Erythroblast (primary cell): ENCODE data around the gene ZSWIM6.

Experiments used
- GATA1 ChIP-seq: IDR thresholded peaks from 2 replicates; pipeline ENCODE4 v1.6.1; 2011; ENCODE audit warnings: low read depth, mild to moderate bottlenecking, control low read depth, low read length, moderate library complexity
- POLR2A ChIP-seq: IDR thresholded peaks from 2 replicates; pipeline ENCODE4 v1.6.1; 2011; ENCODE audit warnings: mild to moderate bottlenecking, low read length

- TF ChIP-seq POLR2A (no peak), GATA1 (no peak)
Measured at GRCh38 chr5:61350535-61350934, 18.5 kb downstream of the ZSWIM6 start.
